Body of pancreas (tissue), 4 donors: ENCODE results near the gene GULP1. TPM values are rescaled to one million over a fixed set of nuclear protein-coding genes. Genes with fewer than 3 reads are reported as not detected.
"Not testable (repeated sequence)": the region's sequence is repeated elsewhere in the genome, so short reads cannot be mapped to it uniquely, and the experiment has no call there.

Experiments used
- ATAC-seq: fragments of 150-250 bp; one replicate; pipeline ENCODE4 v1.9.1; 2016
- DNase-seq, 4 donors: peaks; one replicate each; pipeline ENCODE4 v3.0.0-alpha.2; 2019
- H3K27ac ChIP-seq, 4 donors: fragments of 200-600 bp; sonication (generic); 1 replicate in 3 of 4; 2 replicates in 1 of 4; pipeline versions ENCODE4 v1.5.1 to v1.6.1; 2016 to 2019; ENCODE audit warnings: mild to moderate bottlenecking in 1 of 4, mixed read lengths in 1 of 4, moderate library complexity in 1 of 4
- H3K27me3 ChIP-seq, 2 donors: fragments of 200-600 bp; sonication (generic); one replicate each; pipeline ENCODE4 v1.6.0; 2016; ENCODE audit warnings: mild to moderate bottlenecking in 1 of 2
- H3K36me3 ChIP-seq, 2 donors: fragments of 200-600 bp; sonication (generic); replicated peaks in 1 of 2; 2 replicates each; pipeline ENCODE4 v1.5.1; 2016; ENCODE audit warnings: low read depth in 2 of 2; ENCODE audit not compliant: insufficient read depth in 1 of 2
- H3K4me1 ChIP-seq: fragments of 200-600 bp; sonication (generic); one replicate; pipeline ENCODE4 v1.6.0; 2016
- H3K4me3 ChIP-seq, 2 donors: fragments of 200-600 bp; sonication (generic); 1 replicate in 1 of 2; 2 replicates in 1 of 2; pipeline ENCODE4 v1.5.1; 2016 to 2019
- H3K9me3 ChIP-seq, 3 donors: fragments of 200-600 bp; sonication (generic); 1 replicate in 2 of 3; 2 replicates in 1 of 3; pipeline ENCODE4 v1.5.1; 2016
- CTCF ChIP-seq, 7 experiments: fragments of 450-650 bp in 4 of 7; fragments of 200-600 bp in 3 of 7; sonication (generic) in 3 of 7; IDR thresholded peaks; one replicate each; pipeline ENCODE4 v1.5.1; 2016 to 2019; ENCODE audit warnings: antibody characterized with exemption in 7 of 7
- POLR2A ChIP-seq, 3 donors: fragments of 450-650 bp; IDR thresholded peaks; one replicate each; pipeline ENCODE4 v1.6.1; 2016; ENCODE audit warnings: antibody characterized with exemption in 3 of 3, mild to moderate bottlenecking in 2 of 3
- WGBS, 2 donors: methylation state at CpG; one replicate each; pipeline ENCODE4 v1.1.5; 2017; 5-methylcytosine and 5-hydroxymethylcytosine counted together
- intact Hi-C: fragments of 100-400 bp; cut with DNase I; formaldehyde crosslinking; loops from one replicate; pipeline ENCODE4 v1.15.1; 2023
- total RNA-seq, 2 donors: library from RNA; depleted of rRNA; stranded (reverse); fragments of >200 nt; gene quantifications; one replicate each; pipeline ENCODE4 v1.1.0, GENCODE V29; 2016

The GULP1 gene
- total RNA-seq, 2 donors from 2014 or later = 24.7 to 50.3 TPM

- WGBS, 2 donors = 93 to 97% methylated on average over 2 of the region's 2 CpGs
- no peak overlapping the region for H3K4me3 ChIP-seq
- H3K36me3 ChIP-seq = no peaks in the 10 kb centered on the region
- no peaks in the 10 kb centered on the region for H3K9me3 ChIP-seq
- H3K4me1 ChIP-seq = peaks cover 4% of the 10 kb centered on the region
- no peaks in the 10 kb centered on the region for H3K27me3 ChIP-seq
- DNase-seq = no peak
- H3K27ac ChIP-seq = no peak overlapping the region
- no peak for ATAC-seq
- intact Hi-C loops = loop anchor here (10.0 kb wide), 1 partner anchor 870 kb away; no protein-coding TSS in a partner anchor
- TF ChIP-seq POLR2A (IDR thresholded peaks at IDR 0.05) (no peak), CTCF (IDR thresholded peaks at IDR 0.05) (no peak)
Measured at GRCh38 chr2:188534875-188535274, 243.2 kb downstream of the GULP1 start.

DNA sequence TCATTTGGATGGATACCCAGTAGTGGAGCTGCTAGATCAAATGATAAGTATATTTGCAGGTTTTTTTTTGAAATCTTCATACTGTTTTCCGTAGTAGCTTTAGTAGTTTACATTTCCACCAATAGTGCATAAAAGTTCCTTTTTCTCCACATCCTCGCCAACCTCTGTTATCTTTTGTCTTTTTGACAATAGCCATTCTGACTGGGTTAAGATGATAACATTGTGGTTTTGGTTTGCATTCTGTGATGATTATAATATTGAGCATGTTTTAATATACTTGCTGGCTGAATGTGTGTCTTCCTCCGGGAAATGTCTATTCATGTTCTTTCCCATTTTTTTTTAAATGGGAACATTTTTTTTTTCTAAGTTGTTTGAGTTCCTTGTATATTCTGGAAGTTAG is 260.0 kb downstream of the GULP1 start:
- Histone ChIP-seq H3K27me3 (no peaks in the 10 kb centered on the region), H3K4me1 (no peaks in the 10 kb centered on the region), H3K27ac (no peak overlapping the region), H3K4me3 (no peak overlapping the region), H3K36me3 (no peaks in the 10 kb centered on the region), H3K9me3 (no peaks in the 10 kb centered on the region)
- TF ChIP-seq POLR2A (IDR thresholded peaks at IDR 0.05) (no peak), CTCF (IDR thresholded peaks at IDR 0.05) (no peak)
- ATAC-seq (no peak), DNase-seq (no peak)
- WGBS, 2 donors = 84 to 92% methylated on average over 3 of the region's 3 CpGs
- intact Hi-C loops = no loop called here

DNA sequence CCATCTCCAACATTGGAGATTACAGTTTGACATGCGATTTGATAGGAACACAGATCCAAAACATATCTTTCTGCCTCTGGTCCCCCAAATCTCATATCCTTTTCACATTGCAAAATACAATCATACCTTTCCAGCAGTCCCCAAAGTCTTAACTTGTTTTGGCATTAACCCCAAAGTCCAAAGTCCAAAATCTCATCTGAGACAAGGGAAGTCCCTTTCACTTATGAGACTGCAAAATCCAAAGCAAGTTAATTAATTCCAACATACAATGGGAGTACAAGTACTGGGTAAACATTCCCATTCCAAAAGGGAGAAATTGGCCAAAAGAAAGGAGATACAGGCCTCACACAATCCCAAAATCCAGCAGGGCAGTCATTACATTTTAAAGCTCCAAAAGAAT is 265.4 kb downstream of the GULP1 start:
- DNase-seq = no peak
- Histone ChIP-seq H3K4me1 (no peaks in the 10 kb centered on the region), H3K9me3 (no peaks in the 10 kb centered on the region), H3K27me3 (no peaks in the 10 kb centered on the region), H3K4me3 (no peak overlapping the region), H3K36me3 (no peaks in the 10 kb centered on the region), H3K27ac (no peak overlapping the region)
- intact Hi-C loops = no loop called here
- TF ChIP-seq POLR2A (IDR thresholded peaks at IDR 0.05) (no peak), CTCF (IDR thresholded peaks at IDR 0.05) (no peak)
- no peak for ATAC-seq
- WGBS, 2 donors = 95 to 100% methylated on average over 1 of the region's 1 CpG

GRCh38 chr2:188559455-188559854 is 267.8 kb downstream of the GULP1 start:
- H3K4me3 ChIP-seq, H3K4me1 ChIP-seq, DNase-seq, intact Hi-C loops, ATAC-seq, H3K36me3 ChIP-seq, H3K27me3 ChIP-seq, H3K27ac ChIP-seq, H3K9me3 ChIP-seq: not testable (repeated sequence)
- WGBS, 2 donors = 97 to 98% methylated on average over 2 of the region's 2 CpGs

DNA sequence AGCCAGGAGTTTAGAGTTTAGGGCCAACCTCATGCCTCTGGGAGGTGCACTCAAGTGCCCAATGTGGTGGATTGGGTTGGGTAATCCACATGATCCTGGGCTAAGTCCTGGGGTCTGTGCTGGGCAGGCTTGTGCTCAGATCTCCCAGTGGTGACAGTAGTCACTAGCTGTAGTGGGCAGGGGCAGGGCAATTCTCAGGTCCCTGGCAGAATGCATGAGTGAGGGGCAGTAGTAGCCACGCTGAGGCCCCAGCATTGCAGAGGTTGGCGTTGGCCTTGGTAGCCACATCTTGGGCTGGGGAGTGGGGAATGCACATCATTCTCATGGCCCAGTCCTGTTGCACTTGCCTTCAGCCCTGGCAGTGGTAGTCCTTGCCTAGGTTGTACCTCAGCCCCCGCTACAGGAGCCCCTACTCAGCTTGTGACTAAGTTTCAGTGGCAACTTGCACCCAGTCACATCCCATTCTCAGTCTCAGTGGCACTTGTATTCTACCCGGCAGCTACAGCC is 269.9 kb downstream of the GULP1 start:
- DNase-seq = no peak
- TF ChIP-seq POLR2A (IDR thresholded peaks at IDR 0.05) (no peak), CTCF (IDR thresholded peaks at IDR 0.05) (no peak)
- Histone ChIP-seq H3K27me3 (no peaks in the 10 kb centered on the region), H3K4me3 (no peak overlapping the region), H3K9me3 (no peaks in the 10 kb centered on the region), H3K4me1 (no peaks in the 10 kb centered on the region), H3K27ac (no peak overlapping the region), H3K36me3 (no peaks in the 10 kb centered on the region)
- intact Hi-C loops = no loop called here
- WGBS, 2 donors = 92 to 100% methylated on average over 2 to 4 of the region's 4 CpGs
- no peak for ATAC-seq
